GM12878 (cell line): Measurements from ENCODE around the gene ARID5B. TPM values are rescaled to one million over a fixed set of nuclear protein-coding genes. Genes with fewer than 3 reads are reported as not detected.
A peak's percentile ranks its signal among the peaks of the same experiment; 100 is the strongest.

Experiments
- ATF7 ChIP-seq: fragments of 450-650 bp; IDR thresholded peaks from 2 replicates; pipeline ENCODE4 v1.6.1; 2016; ENCODE audit warnings: low read depth, mild to moderate bottlenecking
- BHLHE40 ChIP-seq, 2 experiments: fragments of 450-650 bp in 1 of 2; IDR thresholded peaks; 2 replicates each; pipeline ENCODE4 v1.6.1; 2011 to 2017; ENCODE audit warnings: low read depth in 2 of 2, borderline replicate concordance in 1 of 2, improper control_type of control experiment in 1 of 2, low read length in 1 of 2, mild to moderate bottlenecking in 1 of 2
- BRCA1 ChIP-seq: IDR thresholded peaks from 2 replicates; pipeline ENCODE4 v1.6.1; 2011; ENCODE audit warnings: low read depth, low read length, improper control_type of control experiment
- CHD2 ChIP-seq: IDR thresholded peaks from 2 replicates; pipeline ENCODE4 v1.6.1; 2011; ENCODE audit warnings: low read depth, low read length, improper control_type of control experiment, borderline replicate concordance
- CREM ChIP-seq: IDR thresholded peaks from 2 replicates; pipeline ENCODE4 v1.6.1; 2014; ENCODE audit warnings: antibody characterized with exemption, low read depth
- GABPA ChIP-seq: IDR thresholded peaks from 2 replicates; pipeline ENCODE4 v1.6.1; 2014; ENCODE audit warnings: antibody characterized with exemption, low read depth, mild to moderate bottlenecking, inconsistent platforms
- IKZF2 ChIP-seq, 2 experiments: fragments of 450-650 bp; IDR thresholded peaks; 2 replicates each; pipeline ENCODE4 v1.6.1; 2017; ENCODE audit warnings: mild to moderate bottlenecking in 2 of 2, moderate library complexity in 2 of 2
- LARP7 ChIP-seq: fragments of 450-650 bp; IDR thresholded peaks from 2 replicates; pipeline ENCODE4 v1.6.1; 2017; ENCODE audit warnings: mild to moderate bottlenecking
- NFIC ChIP-seq: IDR thresholded peaks from 2 replicates; pipeline ENCODE4 v1.6.1; 2012; ENCODE audit warnings: low read depth, mild to moderate bottlenecking, inconsistent platforms, low read length, moderate library complexity
- NFXL1 ChIP-seq: fragments of 450-650 bp; IDR thresholded peaks from 2 replicates; pipeline ENCODE4 v1.6.1; 2017; ENCODE audit warnings: antibody characterized with exemption, mild to moderate bottlenecking, borderline replicate concordance
- RBBP5 ChIP-seq: fragments of 200-600 bp; sonication (generic); conservative IDR thresholded peaks from 2 replicates; pipeline ENCODE4 v1.6.1; 2016
- SMAD5 ChIP-seq: IDR thresholded peaks from 2 replicates; pipeline ENCODE4 v1.6.1; 2016; ENCODE audit warnings: antibody characterized with exemption, low read depth
- SPI1 ChIP-seq: IDR thresholded peaks from 2 replicates; pipeline ENCODE4 v1.6.1; 2011; ENCODE audit warnings: low read depth, mild to moderate bottlenecking, low read length, moderate library complexity, borderline replicate concordance; ENCODE audit not compliant: insufficient read depth
- USF1 ChIP-seq: IDR thresholded peaks from 2 replicates; pipeline ENCODE4 v1.6.1; 2011; ENCODE audit warnings: borderline replicate concordance, low read depth, mild to moderate bottlenecking, moderate library complexity, mixed read lengths, low read length; ENCODE audit not compliant: insufficient read depth; ENCODE audit errors: extremely low read length
- polyA plus RNA-seq, 11 experiments: library from polyadenylated mRNA; depleted of rRNA in 4 of 11; unstranded in 6 of 11; stranded (reverse) in 5 of 11; fragments of >200 nt; fragmentation: Nextera tagmentation in 4 of 11; fragmentation: Illumina TruSeq in 1 of 11; extraction: Ambion mirVana in 4 of 11; extraction: Trizol in 1 of 11; gene quantifications; 1 replicate in 1 of 11; 2 replicates in 10 of 11; pipeline versions ENCODE4 v1.2.1 to v1.2.3, GENCODE V29; 2011 to 2016; ENCODE audit warnings: inconsistent platforms in 2 of 11, missing spikeins in 2 of 11, low read depth in 1 of 11
- total RNA-seq, 4 experiments: library from RNA; depleted of rRNA in 3 of 4; stranded (reverse); fragments of >200 nt in 3 of 4; fragmentation: Illumina TruSeq in 1 of 4; extraction: Trizol in 1 of 4; gene quantifications; 2 replicates each; pipeline versions ENCODE4 v1.2.1 to v1.2.3, GENCODE V29; 2013 to 2021
- TF ChIP-seq, protein P1 (sequence below): fragments of 450-650 bp; IDR thresholded peaks from 2 replicates; pipeline ENCODE4 v1.6.1; 2014; ENCODE audit warnings: mild to moderate bottlenecking
- TF ChIP-seq, protein P2 (sequence below): fragments of 450-650 bp; formaldehyde crosslinking; IDR thresholded peaks from 2 replicates; pipeline ENCODE4 v1.5.0; 2022; ENCODE audit warnings: mild to moderate bottlenecking, missing genetic modification characterization
- TF ChIP-seq, protein P3 (sequence below): fragments of 450-650 bp; IDR thresholded peaks from 2 replicates; pipeline ENCODE4 v1.6.1; 2016; ENCODE audit warnings: mild to moderate bottlenecking
- TF ChIP-seq, protein P4 (sequence below): fragments of 450-650 bp; formaldehyde crosslinking; IDR thresholded peaks from 2 replicates; pipeline ENCODE4 v1.4.0; 2022; ENCODE audit warnings: mild to moderate bottlenecking, moderate library complexity

The ARID5B gene
- total and polyA plus RNA-seq, 10 of the 15 experiments (the other 5 are each of a cell fraction or from before 2014, with no cell fraction given), result 2.7 to 8.5 (median 6.1) TPM

GRCh38 chr10:62079885-62080559 lies 178.5 kb downstream of the ARID5B start (continued):
- TF ChIP-seq IKZF2 (IDR thresholded peaks at IDR 0.05), result 0 out of 4 replicates have a peak, but pooled peaks of 1 of the 2 experiments have one; percentile 10
- TF ChIP-seq BHLHE40 (IDR thresholded peaks at IDR 0.05; ENCODE audit: borderline replicate concordance in 1 of 2, low read depth in 2 of 2, low read length in 1 of 2), result no peak
- no peak for TF ChIP-seq RBBP5
- TF ChIP-seq CREM, result no peak
- TF ChIP-seq GABPA, result no peak
- TF ChIP-seq, protein P1, sequence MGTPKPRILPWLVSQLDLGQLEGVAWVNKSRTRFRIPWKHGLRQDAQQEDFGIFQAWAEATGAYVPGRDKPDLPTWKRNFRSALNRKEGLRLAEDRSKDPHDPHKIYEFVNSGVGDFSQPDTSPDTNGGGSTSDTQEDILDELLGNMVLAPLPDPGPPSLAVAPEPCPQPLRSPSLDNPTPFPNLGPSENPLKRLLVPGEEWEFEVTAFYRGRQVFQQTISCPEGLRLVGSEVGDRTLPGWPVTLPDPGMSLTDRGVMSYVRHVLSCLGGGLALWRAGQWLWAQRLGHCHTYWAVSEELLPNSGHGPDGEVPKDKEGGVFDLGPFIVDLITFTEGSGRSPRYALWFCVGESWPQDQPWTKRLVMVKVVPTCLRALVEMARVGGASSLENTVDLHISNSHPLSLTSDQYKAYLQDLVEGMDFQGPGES, result no peak
- TF ChIP-seq, protein P2, sequence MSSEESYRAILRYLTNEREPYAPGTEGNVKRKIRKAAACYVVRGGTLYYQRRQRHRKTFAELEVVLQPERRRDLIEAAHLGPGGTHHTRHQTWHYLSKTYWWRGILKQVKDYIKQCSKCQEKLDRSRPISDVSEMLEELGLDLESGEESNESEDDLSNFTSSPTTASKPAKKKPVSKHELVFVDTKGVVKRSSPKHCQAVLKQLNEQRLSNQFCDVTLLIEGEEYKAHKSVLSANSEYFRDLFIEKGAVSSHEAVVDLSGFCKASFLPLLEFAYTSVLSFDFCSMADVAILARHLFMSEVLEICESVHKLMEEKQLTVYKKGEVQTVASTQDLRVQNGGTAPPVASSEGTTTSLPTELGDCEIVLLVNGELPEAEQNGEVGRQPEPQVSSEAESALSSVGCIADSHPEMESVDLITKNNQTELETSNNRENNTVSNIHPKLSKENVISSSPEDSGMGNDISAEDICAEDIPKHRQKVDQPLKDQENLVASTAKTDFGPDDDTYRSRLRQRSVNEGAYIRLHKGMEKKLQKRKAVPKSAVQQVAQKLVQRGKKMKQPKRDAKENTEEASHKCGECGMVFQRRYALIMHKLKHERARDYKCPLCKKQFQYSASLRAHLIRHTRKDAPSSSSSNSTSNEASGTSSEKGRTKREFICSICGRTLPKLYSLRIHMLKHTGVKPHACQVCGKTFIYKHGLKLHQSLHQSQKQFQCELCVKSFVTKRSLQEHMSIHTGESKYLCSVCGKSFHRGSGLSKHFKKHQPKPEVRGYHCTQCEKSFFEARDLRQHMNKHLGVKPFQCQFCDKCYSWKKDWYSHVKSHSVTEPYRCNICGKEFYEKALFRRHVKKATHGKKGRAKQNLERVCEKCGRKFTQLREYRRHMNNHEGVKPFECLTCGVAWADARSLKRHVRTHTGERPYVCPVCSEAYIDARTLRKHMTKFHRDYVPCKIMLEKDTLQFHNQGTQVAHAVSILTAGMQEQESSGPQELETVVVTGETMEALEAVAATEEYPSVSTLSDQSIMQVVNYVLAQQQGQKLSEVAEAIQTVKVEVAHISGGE, result no peak
- TF ChIP-seq, protein P3, sequence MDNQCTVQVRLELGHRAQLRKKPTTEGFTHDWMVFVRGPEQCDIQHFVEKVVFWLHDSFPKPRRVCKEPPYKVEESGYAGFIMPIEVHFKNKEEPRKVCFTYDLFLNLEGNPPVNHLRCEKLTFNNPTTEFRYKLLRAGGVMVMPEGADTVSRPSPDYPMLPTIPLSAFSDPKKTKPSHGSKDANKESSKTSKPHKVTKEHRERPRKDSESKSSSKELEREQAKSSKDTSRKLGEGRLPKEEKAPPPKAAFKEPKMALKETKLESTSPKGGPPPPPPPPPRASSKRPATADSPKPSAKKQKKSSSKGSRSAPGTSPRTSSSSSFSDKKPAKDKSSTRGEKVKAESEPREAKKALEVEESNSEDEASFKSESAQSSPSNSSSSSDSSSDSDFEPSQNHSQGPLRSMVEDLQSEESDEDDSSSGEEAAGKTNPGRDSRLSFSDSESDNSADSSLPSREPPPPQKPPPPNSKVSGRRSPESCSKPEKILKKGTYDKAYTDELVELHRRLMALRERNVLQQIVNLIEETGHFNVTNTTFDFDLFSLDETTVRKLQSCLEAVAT, result no peak
- TF ChIP-seq CHD2, result no peak
- TF ChIP-seq LARP7, result no peak
- TF ChIP-seq USF1, result no peak
- TF ChIP-seq, protein P4, sequence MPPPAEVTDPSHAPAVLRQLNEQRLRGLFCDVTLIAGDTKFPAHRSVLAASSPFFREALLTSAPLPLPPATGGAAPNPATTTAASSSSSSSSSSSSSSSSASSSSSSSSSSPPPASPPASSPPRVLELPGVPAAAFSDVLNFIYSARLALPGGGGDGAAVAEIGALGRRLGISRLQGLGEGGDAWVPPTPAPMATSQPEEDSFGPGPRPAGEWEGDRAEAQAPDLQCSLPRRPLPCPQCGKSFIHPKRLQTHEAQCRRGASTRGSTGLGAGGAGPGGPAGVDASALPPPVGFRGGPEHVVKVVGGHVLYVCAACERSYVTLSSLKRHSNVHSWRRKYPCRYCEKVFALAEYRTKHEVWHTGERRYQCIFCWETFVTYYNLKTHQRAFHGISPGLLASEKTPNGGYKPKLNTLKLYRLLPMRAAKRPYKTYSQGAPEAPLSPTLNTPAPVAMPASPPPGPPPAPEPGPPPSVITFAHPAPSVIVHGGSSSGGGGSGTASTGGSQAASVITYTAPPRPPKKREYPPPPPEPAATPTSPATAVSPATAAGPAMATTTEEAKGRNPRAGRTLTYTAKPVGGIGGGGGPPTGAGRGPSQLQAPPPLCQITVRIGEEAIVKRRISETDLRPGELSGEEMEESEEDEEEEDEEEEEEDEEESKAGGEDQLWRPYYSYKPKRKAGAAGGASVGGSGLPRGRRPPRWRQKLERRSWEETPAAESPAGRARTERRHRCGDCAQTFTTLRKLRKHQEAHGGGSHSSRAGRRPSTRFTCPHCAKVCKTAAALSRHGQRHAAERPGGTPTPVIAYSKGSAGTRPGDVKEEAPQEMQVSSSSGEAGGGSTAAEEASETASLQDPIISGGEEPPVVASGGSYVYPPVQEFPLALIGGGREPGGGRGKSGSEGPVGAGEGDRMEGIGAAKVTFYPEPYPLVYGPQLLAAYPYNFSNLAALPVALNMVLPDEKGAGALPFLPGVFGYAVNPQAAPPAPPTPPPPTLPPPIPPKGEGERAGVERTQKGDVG (CRISPR knock-in tag), result no peak
- TF ChIP-seq SPI1, result no peak
- no peak for TF ChIP-seq NFXL1
- TF ChIP-seq BRCA1, result no peak
- no peak; the same call in 1 of the 2 replicates for TF ChIP-seq SMAD5
- no peak for TF ChIP-seq ATF7
- TF ChIP-seq NFIC, result no peak
